ENCODE measurements around the gene C4orf54.

Gene C4orf54

GRCh38 chr4:99637174-99637573 is 20.5 kb downstream of the C4orf54 start:
- H3K4me2 ChIP-seq (ENCODE audit: low read length), result no peak overlapping the region
- no peaks in the 10 kb centered on the region for H3K36me3 ChIP-seq (ENCODE audit: control insufficient read depth, insufficient read depth, low read length)
- no peak overlapping the region for H3K9ac ChIP-seq
- no peak overlapping the region for H2AFZ ChIP-seq
- H3K4me1 ChIP-seq, result no peaks in the 10 kb centered on the region
- no peak overlapping the region for H3K4me3 ChIP-seq (ENCODE audit: low read depth, low read length)
- H3K27ac ChIP-seq, result no peak overlapping the region
- TF ChIP-seq, protein P1, sequence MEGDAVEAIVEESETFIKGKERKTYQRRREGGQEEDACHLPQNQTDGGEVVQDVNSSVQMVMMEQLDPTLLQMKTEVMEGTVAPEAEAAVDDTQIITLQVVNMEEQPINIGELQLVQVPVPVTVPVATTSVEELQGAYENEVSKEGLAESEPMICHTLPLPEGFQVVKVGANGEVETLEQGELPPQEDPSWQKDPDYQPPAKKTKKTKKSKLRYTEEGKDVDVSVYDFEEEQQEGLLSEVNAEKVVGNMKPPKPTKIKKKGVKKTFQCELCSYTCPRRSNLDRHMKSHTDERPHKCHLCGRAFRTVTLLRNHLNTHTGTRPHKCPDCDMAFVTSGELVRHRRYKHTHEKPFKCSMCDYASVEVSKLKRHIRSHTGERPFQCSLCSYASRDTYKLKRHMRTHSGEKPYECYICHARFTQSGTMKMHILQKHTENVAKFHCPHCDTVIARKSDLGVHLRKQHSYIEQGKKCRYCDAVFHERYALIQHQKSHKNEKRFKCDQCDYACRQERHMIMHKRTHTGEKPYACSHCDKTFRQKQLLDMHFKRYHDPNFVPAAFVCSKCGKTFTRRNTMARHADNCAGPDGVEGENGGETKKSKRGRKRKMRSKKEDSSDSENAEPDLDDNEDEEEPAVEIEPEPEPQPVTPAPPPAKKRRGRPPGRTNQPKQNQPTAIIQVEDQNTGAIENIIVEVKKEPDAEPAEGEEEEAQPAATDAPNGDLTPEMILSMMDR (IDR thresholded peaks at IDR 0.05), result no peak
- H3K79me2 ChIP-seq, result no peaks in the 10 kb centered on the region
- H3K9me3 ChIP-seq (ENCODE audit: control insufficient read depth, low read length), result no peaks in the 10 kb centered on the region
- H3K27me3 ChIP-seq (ENCODE audit: control insufficient read depth, insufficient read depth, low read length), result no peaks in the 10 kb centered on the region

DNA sequence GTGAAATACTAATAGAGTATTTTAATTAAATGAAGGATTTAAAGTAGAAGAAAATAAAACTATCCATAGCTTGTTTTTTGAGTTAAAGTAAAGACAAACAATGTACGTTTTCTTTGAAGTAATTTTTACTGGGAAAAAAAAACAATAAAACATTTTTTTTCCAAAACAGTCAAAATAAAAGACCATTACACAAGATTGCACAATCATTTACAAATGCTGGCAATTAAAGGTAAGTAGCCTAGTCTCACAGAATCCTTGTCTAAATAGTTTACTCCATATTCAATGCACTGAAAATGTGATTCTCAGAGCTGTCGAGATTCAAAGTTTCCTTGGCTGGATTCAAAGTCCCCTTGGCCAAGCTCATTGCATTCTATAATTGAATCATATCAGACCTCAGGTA is 21.2 kb downstream of the C4orf54 start:
- Histone ChIP-seq H2AFZ (no peak overlapping the region), H3K27me3 (ENCODE audit: control insufficient read depth, insufficient read depth, low read length) (no peaks in the 10 kb centered on the region), H3K27ac (no peak overlapping the region), H3K9ac (no peak overlapping the region), H3K79me2 (no peaks in the 10 kb centered on the region), H3K36me3 (ENCODE audit: control insufficient read depth, insufficient read depth, low read length) (no peaks in the 10 kb centered on the region), H3K4me1 (no peaks in the 10 kb centered on the region), H3K4me3 (ENCODE audit: low read depth, low read length) (no peak overlapping the region), H3K9me3 (ENCODE audit: control insufficient read depth, low read length) (no peaks in the 10 kb centered on the region), H3K4me2 (ENCODE audit: low read length) (no peak overlapping the region)
- TF ChIP-seq, protein P1 (IDR thresholded peaks at IDR 0.05), result no peak

- H3K27ac ChIP-seq, result no peak overlapping the region
- H3K4me1 ChIP-seq, result no peaks in the 10 kb centered on the region
- H3K36me3 ChIP-seq (ENCODE audit: control insufficient read depth, insufficient read depth, low read length), result no peaks in the 10 kb centered on the region
- TF ChIP-seq, protein P1 (IDR thresholded peaks at IDR 0.05), result no peak
- H3K4me2 ChIP-seq (ENCODE audit: low read length), result no peak overlapping the region
- no peaks in the 10 kb centered on the region for H3K9me3 ChIP-seq (ENCODE audit: control insufficient read depth, low read length)
- H3K4me3 ChIP-seq (ENCODE audit: low read depth, low read length), result no peak overlapping the region
- no peak overlapping the region for H3K9ac ChIP-seq
- H3K27me3 ChIP-seq (ENCODE audit: control insufficient read depth, insufficient read depth, low read length), result no peaks in the 10 kb centered on the region
- H2AFZ ChIP-seq, result no peak overlapping the region
- no peaks in the 10 kb centered on the region for H3K79me2 ChIP-seq
Measured at GRCh38 chr4:99635601-99636000, 22.0 kb downstream of the C4orf54 start.

- no peak overlapping the region for H3K9ac ChIP-seq
Measured at GRCh38 chr4:99634742-99635360, 22.8 kb downstream of the C4orf54 start.

More at GRCh38 chr4:99634742-99635360, 22.8 kb downstream of the C4orf54 start:
- Histone ChIP-seq H3K79me2 (no peaks in the 10 kb centered on the region), H3K27me3 (ENCODE audit: control insufficient read depth, insufficient read depth, low read length) (no peaks in the 10 kb centered on the region), H3K4me1 (no peaks in the 10 kb centered on the region), H3K4me3 (ENCODE audit: low read depth, low read length) (no peak overlapping the region), H2AFZ (no peak overlapping the region), H3K36me3 (ENCODE audit: control insufficient read depth, insufficient read depth, low read length) (no peaks in the 10 kb centered on the region), H3K27ac (no peak overlapping the region), H3K9me3 (ENCODE audit: control insufficient read depth, low read length) (no peaks in the 10 kb centered on the region), H3K4me2 (ENCODE audit: low read length) (no peak overlapping the region)
- TF ChIP-seq, protein P1 (IDR thresholded peaks at IDR 0.05), result no peak
